ENCODE results near the gene TSPEAR. TPM values are rescaled to one million over a fixed set of nuclear protein-coding genes. Genes with fewer than 3 reads are reported as not detected.

Gene TSPEAR
- total RNA-seq, 4 donors from 2014 or later, result not detected

DNA sequence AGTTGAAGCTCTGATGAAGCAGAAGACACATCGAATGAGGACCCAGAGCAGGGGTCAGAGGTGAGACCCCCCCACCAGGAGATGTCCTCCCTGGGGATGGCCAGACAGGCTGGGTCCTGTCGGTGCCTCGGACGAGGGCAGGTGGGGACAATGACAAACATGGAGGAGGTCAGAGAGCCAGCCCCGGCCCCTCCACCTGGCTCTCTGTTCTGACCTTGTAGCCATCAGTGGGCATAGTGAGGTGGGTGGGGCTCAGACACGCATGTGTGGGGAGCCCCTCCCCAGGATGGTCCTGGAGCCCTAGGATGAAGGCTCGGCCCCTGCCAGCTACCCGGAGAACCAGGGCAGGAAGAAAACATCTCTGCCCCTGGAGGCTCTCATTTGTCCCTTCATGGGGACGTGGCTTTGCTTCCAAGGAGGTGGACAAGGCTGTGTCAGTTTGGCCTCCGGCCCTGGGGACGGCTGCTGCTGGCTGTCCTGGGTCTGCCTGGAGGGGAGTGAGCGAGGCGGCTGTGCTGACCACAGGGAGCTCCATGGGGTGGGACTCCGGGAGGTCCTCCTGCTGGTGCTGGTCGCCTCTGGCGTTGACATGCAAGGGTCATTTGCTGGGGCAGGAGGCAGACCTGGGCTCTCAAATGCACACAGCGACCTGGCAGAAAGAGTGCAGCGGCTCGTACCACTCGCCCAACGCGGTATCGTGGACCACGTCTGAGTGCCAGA lies 121.6 kb downstream of the TSPEAR start:
- no peak for TF ChIP-seq CTCF (IDR thresholded peaks at IDR 0.05; ENCODE audit: low read depth)

- no peak for TF ChIP-seq CTCF (IDR thresholded peaks at IDR 0.05; ENCODE audit: low read depth)
These were observed 122.3 kb downstream of the TSPEAR start for GRCh38 chr21:44589094-44589493.

DNA sequence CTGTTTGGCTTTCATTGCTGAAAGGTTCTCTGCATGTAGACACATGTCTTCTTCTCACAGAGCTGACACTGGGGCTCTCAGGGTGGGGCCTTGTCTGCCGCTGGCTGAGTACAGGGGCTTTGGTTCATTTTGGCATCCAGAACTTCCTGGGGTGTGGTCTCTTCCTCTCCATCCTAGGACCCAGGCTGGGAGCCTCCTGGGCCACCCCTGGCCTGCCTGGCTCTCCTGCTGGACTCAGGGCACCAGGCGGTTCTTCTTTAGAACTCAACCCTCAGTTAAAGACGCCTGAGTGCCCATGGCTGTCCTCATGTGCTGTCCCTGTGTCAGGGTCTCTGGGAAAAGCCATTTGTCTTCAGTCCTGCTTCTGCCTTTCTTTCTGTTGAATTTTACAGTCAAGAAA lies 125.5 kb downstream of the TSPEAR start:
- TF ChIP-seq CTCF (IDR thresholded peaks at IDR 0.05; ENCODE audit: low read depth), result no peak

DNA sequence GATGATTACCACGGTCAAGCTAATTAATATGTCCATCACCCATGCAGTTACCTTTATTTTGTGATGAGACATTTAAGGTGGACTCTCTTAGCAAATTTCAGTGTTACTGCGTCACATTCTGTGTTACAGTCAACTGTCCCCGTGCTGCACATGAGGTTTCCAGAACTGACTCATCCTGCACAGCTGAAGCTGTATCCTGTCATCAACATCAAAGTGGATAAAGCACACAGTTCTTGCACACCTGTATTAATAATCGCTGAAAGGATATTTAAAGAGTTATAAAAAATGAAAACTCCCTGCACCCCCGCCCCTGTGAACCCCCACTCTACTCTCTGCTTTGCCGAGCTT lies 127.6 kb downstream of the TSPEAR start:
- TF ChIP-seq CTCF (IDR thresholded peaks at IDR 0.05; ENCODE audit: low read depth), result no peak

- TF ChIP-seq CTCF (IDR thresholded peaks at IDR 0.05; ENCODE audit: low read depth), result no peak
These were observed 128.1 kb downstream of the TSPEAR start for GRCh38 chr21:44583089-44583799.

GRCh38 chr21:44582055-44582454 lies 129.3 kb downstream of the TSPEAR start:
- TF ChIP-seq CTCF (IDR thresholded peaks at IDR 0.05; ENCODE audit: low read depth), result no peak

DNA sequence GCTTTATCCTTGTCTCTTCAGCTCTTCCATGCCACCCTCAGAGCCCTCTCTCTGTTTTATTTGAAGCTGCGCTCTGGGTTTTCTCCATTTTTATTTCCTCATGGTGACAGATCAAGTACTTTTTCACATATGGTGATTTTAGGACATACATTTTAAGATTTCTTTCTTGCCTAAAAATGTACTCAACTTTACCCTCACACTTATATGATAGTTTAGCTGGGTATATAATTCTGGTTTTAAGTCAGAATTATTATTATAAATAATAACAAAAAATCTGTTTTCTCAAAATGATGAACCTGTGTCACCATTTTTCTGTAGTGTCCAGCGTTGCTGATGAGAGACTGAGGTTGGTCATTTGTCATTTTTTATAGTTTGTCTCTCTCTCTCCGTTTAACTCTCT lies 130.2 kb downstream of the TSPEAR start:
- TF ChIP-seq CTCF (IDR thresholded peaks at IDR 0.05; ENCODE audit: low read depth), result no peak

Data from subcutaneous adipose tissue (tissue), 4 donors.